Fibroblast of villous mesenchyme (primary cell): ENCODE data around the gene PUM1. TPM values are rescaled to one million over a fixed set of nuclear protein-coding genes. Genes with fewer than 3 reads are reported as not detected.

ENCODE experiments used
- DNase-seq: peaks from one replicate; pipeline ENCODE4 v3.0.0-alpha.2; 2010; ENCODE audit warnings: low read depth
- H3K4me3 ChIP-seq: 2 replicates; pipeline ENCODE4 v1.5.1; 2011; ENCODE audit warnings: low read depth, mild to moderate bottlenecking, low read length
- CTCF ChIP-seq: IDR thresholded peaks from 2 replicates; pipeline ENCODE4 v1.5.1; 2012; ENCODE audit warnings: low read depth, mild to moderate bottlenecking, low read length; ENCODE audit not compliant: insufficient read depth
- total RNA-seq: library from RNA; depleted of rRNA; stranded (reverse); fragments of >200 nt; gene quantifications from 2 replicates; pipeline ENCODE4 v1.2.3, GENCODE V29; 2012

PUM1 gene
- total RNA-seq, 1 donor = 81.6 TPM

- TF ChIP-seq CTCF = no peak
- no peak overlapping the region for H3K4me3 ChIP-seq
- DNase-seq = no peak
Measured at GRCh38 chr1:31029026-31029425, 36.5 kb downstream of the PUM1 start.

GRCh38 chr1:31027693-31028526 is 37.6 kb downstream of the PUM1 start:
- no peak for DNase-seq
- TF ChIP-seq CTCF = no peak
- H3K4me3 ChIP-seq = no peak overlapping the region

GRCh38 chr1:31022259-31022658 is 43.3 kb downstream of the PUM1 start:
- H3K4me3 ChIP-seq = no peak overlapping the region
- no peak for TF ChIP-seq CTCF
- no peak for DNase-seq

- no peak for TF ChIP-seq CTCF
- DNase-seq = no peak
- no peak overlapping the region for H3K4me3 ChIP-seq
Measured at GRCh38 chr1:31020007-31020790, 45.3 kb downstream of the PUM1 start.

GRCh38 chr1:31019401-31019800 is 46.1 kb downstream of the PUM1 start:
- no peak for DNase-seq
- no peak for TF ChIP-seq CTCF
- no peak overlapping the region for H3K4me3 ChIP-seq

- H3K4me3 ChIP-seq = no peak overlapping the region
- TF ChIP-seq CTCF = no peak
- DNase-seq = no peak
Measured at GRCh38 chr1:31016868-31017267, 48.6 kb downstream of the PUM1 start.
